ENCODE results near the gene ALDH6A1. TPM values are rescaled to one million over a fixed set of nuclear protein-coding genes. Genes with fewer than 3 reads are reported as not detected.

ALDH6A1 gene
- total RNA-seq, 1 experiment from 2014 or later = 21.6 TPM

- TF ChIP-seq PRRX2 (CRISPR knock-in tag; IDR thresholded peaks at IDR 0.05) (no peak), E2F4 (CRISPR knock-in tag; IDR thresholded peaks at IDR 0.05; ENCODE audit: borderline replicate concordance, low read depth) (peak; percentile 92), ATF1 (CRISPR knock-in tag; IDR thresholded peaks at IDR 0.05) (no peak), SP1 (CRISPR knock-in tag; conservative IDR thresholded peaks at IDR 0.05) (peak; percentile 41; the same call in 1 of the 2 replicates), GRHL2 (CRISPR knock-in tag; IDR thresholded peaks at IDR 0.05; ENCODE audit: insufficient replicate concordance, severe bottlenecking) (no peak), FOXK1 (CRISPR knock-in tag; IDR thresholded peaks at IDR 0.05) (peak; percentile 82), ATF3 (CRISPR knock-in tag; conservative IDR thresholded peaks at IDR 0.05) (no peak), CREB1 (CRISPR knock-in tag; IDR thresholded peaks at IDR 0.05) (no peak), HMGXB4 (CRISPR knock-in tag; IDR thresholded peaks at IDR 0.05) (no peak), E2F5 (CRISPR knock-in tag; IDR thresholded peaks at IDR 0.05) (peak; percentile 95), AFF4 (CRISPR knock-in tag; IDR thresholded peaks at IDR 0.05; ENCODE audit: borderline replicate concordance) (no peak; the same call in 1 of the 2 replicates), USF2 (CRISPR knock-in tag; IDR thresholded peaks at IDR 0.05) (peak; percentile 94), STAT6 (CRISPR knock-in tag; conservative IDR thresholded peaks at IDR 0.05; ENCODE audit: low read depth) (no peak), RELA (CRISPR knock-in tag; IDR thresholded peaks at IDR 0.05; ENCODE audit: borderline replicate concordance) (no peak), ATF6 (CRISPR knock-in tag; IDR thresholded peaks at IDR 0.05) (no peak), ZNF512 (CRISPR knock-in tag; IDR thresholded peaks at IDR 0.05; ENCODE audit: borderline replicate concordance) (no peak), JAZF1 (CRISPR knock-in tag; IDR thresholded peaks at IDR 0.05) (no peak), CDX4 (CRISPR knock-in tag; IDR thresholded peaks at IDR 0.05; ENCODE audit: borderline replicate concordance) (no peak)
These were observed at the start of gene ALDH6A1, which contains the start of gene LIN52 (continued) for GRCh38 chr14:74084277-74085046.

Measured in WTC11 (cell line).